Cerebellar cortex (tissue), 1 donor: ENCODE measurements around the gene HSPG2.
"Not testable (repeated sequence)": the region's sequence is repeated elsewhere in the genome, so short reads cannot be mapped to it uniquely, and the experiment has no call there.

Experiments used
- DNase-seq: peaks from one replicate; pipeline ENCODE4 v3.0.0-alpha.2; 2015; ENCODE audit warnings: low spot score

The HSPG2 gene

DNA sequence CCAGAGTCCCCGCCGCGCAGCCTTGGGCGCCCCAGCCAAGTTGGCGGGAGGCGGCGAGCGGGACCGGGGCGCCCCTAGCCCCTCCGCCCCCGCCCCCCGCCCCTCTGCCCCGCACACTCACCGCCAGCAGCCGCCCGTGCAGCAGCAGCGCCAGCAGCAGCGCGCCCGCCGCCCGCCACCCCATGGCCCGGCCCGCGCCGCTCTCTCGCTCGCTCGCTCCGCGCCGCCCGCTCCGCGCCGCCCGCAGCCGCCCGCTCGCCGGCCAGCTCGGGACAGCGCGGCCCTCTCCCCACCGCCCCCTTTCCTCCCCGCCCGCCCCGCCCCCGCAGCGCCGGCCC is at the start of gene HSPG2:
TSS of gene HSPG2 (minus strand) at position 277 of the 338 bp plus-strand sequence. CDS start at position 184, 93 bp downstream.
- DNase-seq = no peak

DNA sequence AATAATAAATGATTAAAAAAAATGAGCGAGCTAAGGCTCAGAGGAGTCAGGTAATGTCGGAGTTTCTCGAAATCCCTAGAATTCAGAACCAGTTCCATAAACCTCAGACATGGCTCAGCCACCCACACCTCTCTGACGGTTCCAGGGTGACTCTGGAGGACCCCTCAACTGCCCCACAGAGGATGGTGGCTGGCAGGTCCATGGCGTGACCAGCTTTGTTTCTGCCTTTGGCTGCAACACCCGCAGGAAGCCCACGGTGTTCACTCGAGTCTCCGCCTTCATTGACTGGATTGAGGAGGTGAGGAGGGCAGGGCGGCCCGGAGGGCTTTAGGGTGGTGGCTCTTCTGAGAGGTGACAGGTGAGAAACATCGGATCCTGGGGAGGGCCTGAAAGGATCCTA is 49.3 kb upstream of the HSPG2 start:
- not testable (repeated sequence) for DNase-seq

- DNase-seq = not testable (repeated sequence)
These were observed 48.8 kb upstream of the HSPG2 start for GRCh38 chr1:21985893-21986292.

DNA sequence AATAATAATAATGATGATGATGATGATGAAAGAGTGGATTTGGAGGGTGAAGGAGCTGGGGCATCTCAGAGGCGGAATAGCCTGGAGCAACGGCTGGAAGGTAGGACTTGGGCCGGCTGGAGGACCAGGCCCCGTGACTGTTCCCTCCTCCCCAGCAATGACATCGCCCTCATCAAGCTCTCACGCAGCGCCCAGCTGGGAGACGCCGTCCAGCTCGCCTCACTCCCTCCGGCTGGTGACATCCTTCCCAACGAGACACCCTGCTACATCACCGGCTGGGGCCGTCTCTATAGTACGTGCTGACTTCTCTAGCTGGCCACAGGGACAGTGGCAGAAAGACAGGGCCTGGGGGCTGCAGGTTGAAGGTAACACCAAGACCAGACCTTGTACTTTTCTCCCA is 46.4 kb upstream of the HSPG2 start:
- DNase-seq = not testable (repeated sequence)

DNA sequence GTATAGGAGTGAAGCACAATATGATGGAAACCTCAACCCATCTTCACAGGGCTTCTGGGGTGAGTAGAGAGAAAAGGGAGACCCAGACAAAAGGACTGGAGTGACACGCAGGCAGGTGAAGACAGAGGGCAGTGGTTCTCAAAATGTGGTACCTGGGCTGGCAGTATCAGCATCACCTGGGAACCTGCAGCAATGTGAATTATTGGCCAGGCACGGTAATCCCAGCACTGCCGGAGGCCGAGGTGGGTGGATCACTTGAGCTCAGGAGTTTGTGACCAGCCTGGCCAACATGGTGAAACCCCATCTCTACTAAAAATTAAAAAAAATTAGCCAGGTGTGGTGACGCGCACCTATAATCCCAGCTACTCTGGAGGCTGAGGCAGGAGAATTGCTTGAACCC is 45.0 kb upstream of the HSPG2 start:
- not testable (repeated sequence) for DNase-seq

DNA sequence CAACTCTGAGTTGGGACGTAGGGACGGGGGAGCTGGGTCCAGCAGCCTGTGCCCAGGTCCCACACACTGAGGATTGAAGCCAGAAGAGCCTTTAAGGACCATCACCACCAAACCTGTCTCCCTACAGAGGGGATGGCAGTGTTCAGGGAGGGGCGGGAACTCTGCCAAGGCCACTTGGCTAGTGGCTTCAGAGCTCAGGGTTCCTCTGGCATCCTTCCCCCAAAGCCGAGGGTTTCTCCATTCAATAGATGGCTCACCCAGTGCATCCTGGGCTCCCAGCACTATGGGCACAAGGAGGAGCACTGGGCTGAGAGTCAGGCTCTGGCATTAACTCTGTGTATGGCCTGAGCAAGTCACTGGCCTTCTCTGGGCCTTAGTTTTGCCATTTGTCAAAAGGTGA is 44.1 kb upstream of the HSPG2 start:
- not testable (repeated sequence) for DNase-seq

DNA sequence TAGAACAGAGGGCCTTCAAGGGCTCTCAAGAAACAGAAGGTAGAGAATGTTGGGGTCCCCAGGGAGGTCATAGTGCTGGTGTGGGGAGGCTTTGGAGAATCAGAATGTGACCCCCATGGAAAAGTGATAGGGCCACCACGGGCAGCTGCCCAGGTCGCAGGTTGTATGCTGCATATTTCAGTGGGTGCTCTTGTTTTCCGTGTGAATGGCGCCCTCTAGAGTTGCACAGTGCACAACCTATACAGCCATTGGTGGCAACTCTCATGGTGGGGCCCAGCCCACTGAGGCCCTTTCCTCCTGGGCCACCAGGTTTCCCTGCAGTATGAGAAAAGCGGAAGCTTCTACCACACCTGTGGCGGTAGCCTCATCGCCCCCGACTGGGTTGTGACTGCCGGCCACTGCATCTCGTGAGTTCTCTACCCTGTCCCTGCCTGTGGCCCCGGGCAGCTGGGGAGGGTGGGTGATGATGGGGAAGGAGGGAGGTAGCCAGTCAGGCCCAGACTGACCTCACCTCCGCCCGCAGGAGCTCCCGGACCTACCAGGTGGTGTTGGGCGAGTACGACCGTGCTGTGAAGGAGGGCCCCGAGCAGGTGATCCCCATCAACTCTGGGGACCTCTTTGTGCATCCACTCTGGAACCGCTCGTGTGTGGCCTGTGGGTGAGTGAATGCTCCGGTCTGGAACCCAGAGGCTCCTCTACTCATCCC is 43.6 kb upstream of the HSPG2 start:
- DNase-seq = not testable (repeated sequence)

GRCh38 chr1:21978209-21978608 is 41.1 kb upstream of the HSPG2 start:
- not testable (repeated sequence) for DNase-seq

DNA sequence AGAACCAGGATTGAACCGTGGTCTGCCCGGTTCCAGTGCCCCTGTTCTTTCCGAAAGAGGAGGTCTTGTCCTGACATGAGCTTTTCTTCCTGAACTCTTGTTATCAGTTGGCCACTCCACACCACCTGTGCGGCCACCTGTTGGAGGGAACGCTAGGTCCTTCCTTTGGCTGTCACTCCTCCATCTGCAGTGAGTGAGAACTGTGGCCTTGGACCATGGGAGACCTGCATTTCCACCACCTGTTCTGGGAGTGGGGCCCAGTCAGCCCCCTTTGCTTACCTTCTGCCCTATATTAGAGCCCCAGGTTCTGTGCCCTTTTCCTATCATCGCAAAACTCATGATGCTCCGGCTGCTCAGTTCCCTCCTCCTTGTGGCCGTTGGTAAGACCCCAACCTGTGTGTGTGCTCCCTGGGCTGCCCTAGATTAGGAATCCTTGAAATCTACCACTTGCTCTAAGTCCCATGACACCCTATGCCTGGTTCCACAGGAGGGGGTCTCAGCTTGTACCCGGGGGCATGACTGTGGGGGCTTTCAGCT is 39.7 kb upstream of the HSPG2 start, which contains the start of gene CELA3B:
TSS of gene CELA3B (plus strand) at position 320 of the 537 bp plus-strand sequence. CDS start at position 338, 18 bp downstream.
- not testable (repeated sequence) for DNase-seq

DNA sequence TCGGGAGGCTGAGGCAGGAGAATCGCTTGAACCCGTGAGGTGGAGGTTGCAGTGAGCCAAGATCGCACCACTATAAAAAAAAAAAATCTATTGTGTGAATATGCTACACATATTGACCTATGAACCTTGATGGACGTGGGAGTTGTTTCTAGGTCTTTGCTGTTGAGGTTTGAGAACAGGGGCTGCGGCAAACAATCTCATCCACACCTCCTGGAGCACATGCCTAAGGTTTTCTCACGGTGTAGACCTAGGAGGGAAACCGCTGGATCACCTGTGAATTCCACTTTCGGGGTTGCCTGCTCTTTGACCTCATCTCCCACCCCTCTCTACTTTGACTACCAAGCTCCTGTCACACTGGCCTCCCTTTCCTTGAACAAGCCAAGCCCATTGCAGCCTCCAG is 38.2 kb upstream of the HSPG2 start:
- DNase-seq = not testable (repeated sequence)

GRCh38 chr1:21974699-21975098 is 37.6 kb upstream of the HSPG2 start:
- not testable (repeated sequence) for DNase-seq

DNA sequence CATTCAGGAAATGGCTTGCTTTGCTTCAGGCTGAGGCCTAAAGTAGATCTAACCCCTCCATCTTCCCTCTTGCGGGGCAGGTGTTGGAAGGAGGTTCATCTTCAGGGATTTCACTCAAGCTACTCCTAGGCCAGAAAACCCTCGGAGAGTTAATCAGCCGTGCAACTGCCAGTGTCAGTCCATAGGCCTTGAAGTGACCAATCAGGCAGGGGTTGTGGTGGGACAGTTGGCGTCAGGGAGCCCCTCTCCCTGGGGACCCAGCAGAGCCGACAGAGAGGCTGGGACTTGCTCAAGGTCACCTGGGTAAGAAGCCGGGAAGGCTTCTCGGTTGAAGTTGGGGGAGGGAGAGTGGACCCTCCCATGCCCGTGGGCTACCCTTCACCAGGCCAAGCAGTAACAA is 36.8 kb upstream of the HSPG2 start:
- DNase-seq = not testable (repeated sequence)

DNA sequence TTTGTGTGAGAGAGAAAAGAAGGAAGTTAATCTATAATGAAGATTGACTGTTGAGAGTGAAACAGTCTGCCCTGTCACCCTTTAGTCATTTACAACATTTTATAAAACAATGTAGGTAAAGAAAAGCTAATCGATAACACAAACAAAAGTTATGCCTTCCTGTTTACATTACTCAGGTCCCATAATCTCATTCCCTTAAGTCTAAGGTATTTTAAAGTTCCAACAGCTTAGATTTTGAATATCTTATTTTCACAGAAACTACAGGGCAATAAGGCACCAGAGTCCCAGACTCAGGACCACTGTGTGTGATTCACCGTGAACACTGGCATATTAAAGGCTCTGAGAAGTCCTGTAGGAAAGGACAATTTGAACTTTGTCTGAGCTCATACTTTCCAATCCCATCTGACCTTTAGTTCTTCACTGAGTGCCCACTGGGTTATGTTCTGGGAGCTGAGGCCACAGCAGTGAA is 35.9 kb upstream of the HSPG2 start:
- not testable (repeated sequence) for DNase-seq

- not testable (repeated sequence) for DNase-seq
These were observed 33.4 kb upstream of the HSPG2 start for GRCh38 chr1:21970523-21970922.

GRCh38 chr1:21969066-21969465 is 32.0 kb upstream of the HSPG2 start:
- DNase-seq = not testable (repeated sequence)

DNA sequence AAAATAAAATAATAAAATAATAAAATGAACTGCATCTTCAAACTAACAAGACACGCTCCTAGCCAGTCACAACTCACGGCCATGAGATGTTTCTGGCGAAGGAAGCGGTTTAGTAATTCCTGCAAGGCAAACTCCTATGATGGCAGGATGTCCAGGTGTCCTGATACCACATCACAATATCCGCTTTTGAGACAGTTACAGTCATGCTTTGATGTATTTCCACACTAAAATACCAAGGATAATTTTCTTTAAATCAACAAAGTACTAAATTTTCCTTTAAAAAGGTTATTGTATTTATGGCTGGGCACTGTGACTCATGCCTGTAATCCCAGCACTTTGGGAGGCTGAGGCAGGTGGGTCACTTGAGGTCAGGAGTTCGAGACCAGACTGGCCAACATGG is 30.1 kb upstream of the HSPG2 start:
- not testable (repeated sequence) for DNase-seq

GRCh38 chr1:21966247-21967000 is 29.3 kb upstream of the HSPG2 start:
- DNase-seq = no peak

DNA sequence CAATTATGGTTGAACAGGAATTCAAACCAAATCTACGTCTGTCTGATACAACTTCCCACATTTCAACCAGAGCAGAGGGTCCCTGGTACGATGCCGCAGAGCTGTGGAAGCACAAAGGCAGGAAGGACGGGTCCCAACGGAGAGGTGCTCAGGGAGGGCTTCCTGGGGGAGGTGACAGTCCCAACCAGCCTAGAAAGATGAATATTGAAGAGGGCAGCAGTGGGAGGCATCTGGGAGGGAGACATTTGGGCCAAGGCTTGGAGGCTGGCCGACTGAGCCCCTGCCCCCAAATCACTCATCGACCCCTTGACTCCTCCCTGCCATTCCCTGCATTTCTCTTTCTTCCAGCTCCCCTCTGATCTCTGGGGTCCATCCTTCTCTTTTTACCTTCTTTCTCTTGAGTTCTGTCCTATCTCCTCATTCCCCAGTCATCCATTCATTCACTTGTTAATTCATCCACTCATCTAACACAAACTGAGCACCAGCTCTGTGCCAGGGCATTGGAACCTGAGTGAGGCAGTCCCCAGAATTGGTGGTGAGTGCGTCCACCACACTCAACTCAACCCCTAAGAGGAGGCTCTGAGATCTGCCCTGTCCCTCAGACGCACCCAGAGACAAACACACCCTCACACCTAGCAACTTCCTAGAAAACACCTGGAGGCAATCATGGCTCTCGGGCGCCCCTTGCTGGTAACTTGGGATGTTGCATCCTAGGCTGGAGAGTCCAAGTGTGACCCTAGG is 26.5 kb upstream of the HSPG2 start:
- peak; percentile 76 for DNase-seq

GRCh38 chr1:21961799-21962198 is 24.7 kb upstream of the HSPG2 start:
- DNase-seq = no peak

DNA sequence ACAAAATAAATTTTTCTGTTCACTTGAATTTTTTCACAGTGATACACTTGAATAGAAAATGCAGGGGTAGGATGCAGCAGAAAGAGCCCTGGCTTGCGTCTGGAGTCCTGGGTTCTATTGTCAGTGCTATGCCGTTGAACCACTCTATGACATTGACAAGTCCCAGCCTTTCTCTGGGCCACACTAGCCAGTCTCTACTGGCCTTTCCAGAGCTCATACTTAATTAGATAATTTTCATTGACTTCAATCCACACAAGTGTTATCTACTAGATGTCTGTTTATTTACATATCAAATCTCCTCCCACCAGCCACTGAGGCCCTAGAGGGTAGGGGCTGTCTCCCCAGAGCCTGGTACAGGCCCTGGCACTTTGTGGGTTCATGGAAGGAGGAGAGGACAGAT is 24.2 kb upstream of the HSPG2 start:
- DNase-seq = no peak

DNA sequence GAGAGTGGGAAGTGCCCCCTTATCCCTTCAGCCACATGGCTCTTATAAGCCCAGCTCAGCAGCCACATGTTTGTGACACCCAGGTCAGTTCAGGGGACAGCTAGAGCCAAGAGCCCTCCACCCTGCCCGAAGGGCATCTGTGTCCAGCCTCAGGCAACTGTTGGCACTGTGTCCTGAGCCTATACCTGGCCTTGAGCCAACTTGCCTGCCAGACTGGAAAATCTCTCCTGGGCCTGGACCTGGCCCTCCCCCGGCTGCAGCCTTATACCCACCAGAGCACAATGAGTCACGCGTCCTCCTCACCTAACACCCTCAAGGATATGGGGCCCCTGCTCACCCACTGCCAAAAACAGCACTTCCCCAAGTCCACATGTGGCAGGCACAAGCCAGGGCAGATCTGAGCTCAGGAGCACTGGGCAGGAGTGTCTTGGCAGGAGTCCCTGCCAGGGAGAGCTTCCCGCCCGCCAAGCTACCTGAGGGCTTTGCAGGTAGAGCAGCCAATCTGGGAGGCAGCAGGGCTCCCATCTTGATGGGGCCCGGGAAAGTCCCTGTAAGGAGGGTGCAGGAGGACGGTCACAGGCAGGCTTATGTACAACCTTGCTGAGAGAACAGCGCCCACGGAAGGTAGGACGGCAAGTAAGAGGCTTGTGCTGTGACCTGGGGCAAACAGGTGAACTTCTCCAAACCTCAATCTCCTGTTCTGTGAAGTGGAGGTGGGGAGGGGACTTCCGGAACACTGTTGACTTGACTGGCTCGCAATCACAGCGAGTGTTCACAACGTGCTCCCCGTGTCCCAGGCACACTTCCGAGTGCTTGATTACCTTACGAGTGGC is 19.8 kb upstream of the HSPG2 start:
- DNase-seq = no peak
